NT2/D1 (cell line): ENCODE results near the gene ERFE.

ENCODE experiments used
- SUZ12 ChIP-seq: IDR thresholded peaks from 2 replicates; pipeline ENCODE4 v1.6.1; 2011; ENCODE audit not compliant: insufficient read length, insufficient read depth; ENCODE audit errors: extremely low read depth
- YY1 ChIP-seq: IDR thresholded peaks from 2 replicates; pipeline ENCODE4 v1.6.1; 2011; ENCODE audit not compliant: insufficient read length, insufficient read depth
- ZNF274 ChIP-seq: IDR thresholded peaks from 2 replicates; pipeline ENCODE4 v1.6.1; 2011; ENCODE audit warnings: mild to moderate bottlenecking, low read depth, low read length

GRCh38 chr2:238169048-238169707, 10.4 kb downstream of the ERFE start:
- no peak for TF ChIP-seq SUZ12
- no peak for TF ChIP-seq ZNF274
- TF ChIP-seq YY1, result no peak
